Activated B cell treated with CpG ODN at 0.5 μM for 24 hours (primary cell): ENCODE measurements around the gene DEFB132. TPM values are rescaled to one million over a fixed set of nuclear protein-coding genes. Genes with fewer than 3 reads are reported as not detected.

ENCODE experiments used
- ATAC-seq: fragments of 200-7000 bp; cut with Tn5 transposase; one replicate; pipeline ENCODE4 v1.10.0; 2021; ENCODE audit warnings: low read depth, mild to moderate bottlenecking, moderate library complexity
- CTCF ChIA-PET: fragments of 350-600 bp; sonication (Branson Sonifier 250); formaldehyde crosslinking; loops from one replicate; lab custom pipeline; 2021; ENCODE audit warnings: antibody characterized with exemption; lab: Charles Lee
- POLR2A ChIA-PET: fragments of 350-600 bp; sonication (Branson Sonifier 250); formaldehyde crosslinking; loops from one replicate; lab custom pipeline; 2021; ENCODE audit warnings: antibody characterized with exemption; lab: Charles Lee
- DNase-seq: peaks from one replicate; pipeline ENCODE4 v3.0.0; 2022
- H3K27ac Mint-ChIP-seq: one replicate; pipeline ENCODE4 v1.8.0; 2020; ENCODE audit warnings: mixed read lengths
- H3K27me3 Mint-ChIP-seq: one replicate; pipeline ENCODE4 v1.8.0; 2021; ENCODE audit warnings: mixed read lengths
- H3K36me3 Mint-ChIP-seq: one replicate; pipeline ENCODE4 v1.8.0; 2021; ENCODE audit warnings: low read depth, mixed read lengths
- H3K4me1 Mint-ChIP-seq: one replicate; pipeline ENCODE4 v1.8.0; 2021; ENCODE audit warnings: mixed read lengths
- H3K4me3 Mint-ChIP-seq: one replicate; pipeline ENCODE4 v1.8.0; 2020; ENCODE audit warnings: mild to moderate bottlenecking, mixed read lengths
- H3K9me3 Mint-ChIP-seq: one replicate; pipeline ENCODE4 v1.8.0; 2020; ENCODE audit warnings: mixed read lengths
- intact Hi-C: fragments of 100-400 bp; cut with micrococcal nuclease; formaldehyde crosslinking; loops from one replicate; pipeline ENCODE4 v1.15.1; 2024
- total RNA-seq: library from RNA; stranded (reverse); gene quantifications from 2 replicates; pipeline ENCODE4 v1.2.3, GENCODE V29; 2022
- TF ChIP-seq, protein P1 (sequence below): fragments of 200-600 bp; IDR thresholded peaks from one replicate; pipeline ENCODE4 v1.8.0; 2022; ENCODE audit warnings: antibody characterized with exemption, mild to moderate bottlenecking

Gene DEFB132
- total RNA-seq, 1 donor from 2014 or later: not detected

DNA sequence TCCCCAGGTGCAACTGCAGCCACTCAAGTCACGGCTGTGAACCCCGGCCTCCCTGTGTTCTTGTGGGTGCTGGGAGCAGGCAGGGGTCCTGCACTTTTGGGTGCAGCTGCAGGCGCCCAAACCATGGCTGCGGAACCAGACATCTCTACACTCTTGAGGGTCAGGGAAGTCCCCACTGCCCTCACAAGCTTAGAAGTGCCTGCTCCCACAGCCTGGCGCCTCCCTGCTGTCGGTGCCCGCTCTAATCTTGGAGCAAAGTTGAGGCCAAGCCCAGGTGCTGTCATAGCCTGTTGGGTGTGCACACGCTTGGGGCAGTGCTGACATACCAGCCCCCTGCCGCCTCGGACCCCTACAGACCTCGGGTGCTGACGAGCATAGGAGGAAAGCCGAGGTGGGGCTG, 6.2 kb downstream of the DEFB132 start:
- Mint-ChIP-seq H3K9me3 (no peaks in the 10 kb centered on the region), H3K27me3 (peaks cover 2% of the 10 kb centered on the region), H3K4me1 (peaks cover 9% of the 10 kb centered on the region), H3K27ac (no peak overlapping the region), H3K36me3 (no peaks in the 10 kb centered on the region), H3K4me3 (no peak overlapping the region)
- DNase-seq (no peak), ATAC-seq (no peak)
- ChIA-PET POLR2A (interaction anchor here (0.6 kb wide), 1 partner anchor 34 kb away, joined by 3 read pairs; the partner anchor contains the start of gene ZCCHC3), CTCF (interaction anchor here (1.4 kb wide), 1 partner anchor 36 kb away, joined by 3 read pairs; the partner anchor contains the start of gene DEFB129)
- intact Hi-C loops: no loop called here
- TF ChIP-seq, protein P1, sequence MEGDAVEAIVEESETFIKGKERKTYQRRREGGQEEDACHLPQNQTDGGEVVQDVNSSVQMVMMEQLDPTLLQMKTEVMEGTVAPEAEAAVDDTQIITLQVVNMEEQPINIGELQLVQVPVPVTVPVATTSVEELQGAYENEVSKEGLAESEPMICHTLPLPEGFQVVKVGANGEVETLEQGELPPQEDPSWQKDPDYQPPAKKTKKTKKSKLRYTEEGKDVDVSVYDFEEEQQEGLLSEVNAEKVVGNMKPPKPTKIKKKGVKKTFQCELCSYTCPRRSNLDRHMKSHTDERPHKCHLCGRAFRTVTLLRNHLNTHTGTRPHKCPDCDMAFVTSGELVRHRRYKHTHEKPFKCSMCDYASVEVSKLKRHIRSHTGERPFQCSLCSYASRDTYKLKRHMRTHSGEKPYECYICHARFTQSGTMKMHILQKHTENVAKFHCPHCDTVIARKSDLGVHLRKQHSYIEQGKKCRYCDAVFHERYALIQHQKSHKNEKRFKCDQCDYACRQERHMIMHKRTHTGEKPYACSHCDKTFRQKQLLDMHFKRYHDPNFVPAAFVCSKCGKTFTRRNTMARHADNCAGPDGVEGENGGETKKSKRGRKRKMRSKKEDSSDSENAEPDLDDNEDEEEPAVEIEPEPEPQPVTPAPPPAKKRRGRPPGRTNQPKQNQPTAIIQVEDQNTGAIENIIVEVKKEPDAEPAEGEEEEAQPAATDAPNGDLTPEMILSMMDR: no peak

DNA sequence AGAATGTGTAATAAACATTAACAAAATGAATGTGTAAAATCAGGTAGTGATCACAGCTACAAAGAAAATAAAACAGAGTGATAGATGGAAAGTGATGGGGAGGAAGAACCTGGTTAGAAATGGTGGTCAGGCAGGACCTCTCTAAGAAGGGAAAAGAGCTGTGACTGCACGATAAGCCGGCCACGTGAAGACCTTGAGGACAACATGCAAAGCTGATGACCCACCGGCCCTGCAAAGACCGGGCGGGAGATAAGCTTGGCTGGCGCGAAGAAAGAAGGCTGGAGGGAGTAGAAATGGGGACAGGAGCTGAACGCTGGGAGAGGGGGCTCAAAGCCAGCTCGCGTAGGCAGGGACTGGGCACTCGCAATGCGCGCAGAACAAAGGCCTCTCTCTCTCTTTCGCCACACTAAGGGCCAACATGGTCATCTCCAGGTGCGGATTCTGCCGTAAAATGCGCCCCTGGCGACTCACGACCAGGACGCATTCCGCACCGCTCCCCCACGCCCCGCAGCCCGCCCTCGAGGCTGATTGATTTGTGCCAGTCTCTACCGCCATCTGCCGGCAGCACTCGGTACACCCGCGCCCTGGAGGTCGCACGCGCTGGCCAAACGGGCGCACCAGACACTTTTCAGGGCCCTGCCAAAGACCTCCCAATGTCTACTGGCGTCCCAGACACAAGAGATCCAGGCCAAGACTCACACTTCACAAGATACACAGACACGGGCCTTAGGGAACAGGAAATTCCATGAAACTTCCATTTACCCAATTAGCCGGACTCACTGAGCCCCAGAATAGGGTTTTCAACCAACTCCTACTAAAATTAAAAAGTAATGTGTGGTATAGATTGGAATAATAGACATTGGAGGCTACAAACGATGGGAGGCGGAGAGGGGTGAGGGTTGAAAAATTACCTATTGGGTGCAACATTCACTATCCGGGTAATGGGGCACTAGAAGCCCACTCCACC, 9.4 kb downstream of the DEFB132 start:
- DNase-seq (peak; percentile 86), ATAC-seq (peak; percentile 99)
- peaks cover 2% of the 10 kb centered on the region for H3K27me3 Mint-ChIP-seq
- peak overlapping the region; percentile 81 for H3K4me3 Mint-ChIP-seq
- no peak overlapping the region for H3K27ac Mint-ChIP-seq
- TF ChIP-seq, protein P1: peak; percentile 50
- no peaks in the 10 kb centered on the region for H3K36me3 Mint-ChIP-seq
- ChIA-PET CTCF (interaction anchor here (0.7 to 3.1 kb wide), 15 partner anchors 9 to 64 kb away, joined by 3 to 24 read pairs (median 4); partner anchors contain the start of genes DEFB129 and DEFB132), POLR2A (interaction anchor here (0.7 to 1.5 kb wide), 3 partner anchors 29 to 57 kb away, joined by 3 to 5 read pairs (median 3); partner anchors contain the start of gene ZCCHC3)
- H3K9me3 Mint-ChIP-seq: no peaks in the 10 kb centered on the region
- intact Hi-C loops: loop anchor here (1.0 kb wide), 4 partner anchors 23 to 63 kb away; partner anchors contain the start of gene C20orf96
- peaks cover 9% of the 10 kb centered on the region for H3K4me1 Mint-ChIP-seq

DNA sequence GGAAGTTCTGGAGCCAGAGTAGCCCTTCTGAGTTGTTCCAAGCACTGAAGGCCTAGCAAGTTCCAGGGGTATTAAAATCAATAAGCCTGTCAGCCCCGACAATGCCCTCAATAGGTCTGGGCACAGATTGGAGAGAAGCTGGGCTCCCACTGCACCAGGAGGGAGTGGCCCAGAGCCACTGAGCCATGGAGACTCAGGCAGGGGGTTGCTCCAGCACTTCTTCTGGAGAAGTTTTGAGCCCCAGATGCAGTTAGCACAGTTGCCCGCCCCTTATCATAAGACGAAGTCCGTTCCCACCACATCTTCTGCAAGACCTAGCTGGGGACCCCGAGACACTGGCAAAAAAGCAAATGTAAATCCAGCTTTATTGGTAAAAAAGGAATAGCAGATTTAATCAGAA, 13.0 kb downstream of the DEFB132 start:
- Mint-ChIP-seq H3K27me3 (peaks cover 2% of the 10 kb centered on the region), H3K4me3 (no peak overlapping the region), H3K9me3 (no peaks in the 10 kb centered on the region), H3K4me1 (peaks cover 9% of the 10 kb centered on the region), H3K27ac (no peak overlapping the region), H3K36me3 (no peaks in the 10 kb centered on the region)
- intact Hi-C loops: no loop called here
- ATAC-seq: no peak
- TF ChIP-seq, protein P1: no peak
- ChIA-PET CTCF (no interaction called here), POLR2A (no interaction called here)
- no peak for DNase-seq

DNA sequence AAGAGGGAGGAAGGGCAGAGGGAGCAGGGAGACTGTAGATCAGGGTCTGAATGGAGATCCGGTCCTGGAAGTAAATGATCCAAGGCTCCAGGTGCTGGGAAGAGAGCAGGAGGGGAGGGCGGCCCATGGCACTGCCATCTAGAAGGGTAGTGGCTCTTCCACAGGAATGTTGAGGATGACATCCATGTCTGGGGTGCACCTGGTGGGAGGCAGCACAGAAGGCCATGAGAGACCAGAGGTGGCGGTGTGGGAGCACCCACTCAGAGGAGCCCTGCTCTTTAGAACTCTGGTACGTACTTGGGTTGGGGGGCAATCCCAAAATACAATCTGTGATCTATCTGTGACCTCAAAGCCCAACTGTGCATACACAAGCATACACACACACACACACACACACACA, 13.5 kb downstream of the DEFB132 start:
- peaks cover under 1% of the 10 kb centered on the region for H3K36me3 Mint-ChIP-seq
- H3K27ac Mint-ChIP-seq: no peak overlapping the region
- DNase-seq (no peak), ATAC-seq (no peak)
- H3K9me3 Mint-ChIP-seq: no peaks in the 10 kb centered on the region
- TF ChIP-seq, protein P1: no peak
- H3K4me3 Mint-ChIP-seq: no peak overlapping the region
- H3K4me1 Mint-ChIP-seq: peaks cover 9% of the 10 kb centered on the region
- ChIA-PET POLR2A (no interaction called here), CTCF (interaction anchor here (1.1 kb wide), 1 partner anchor 60 kb away, joined by 3 read pairs; no protein-coding TSS in a partner anchor)
- peaks cover 2% of the 10 kb centered on the region for H3K27me3 Mint-ChIP-seq
- intact Hi-C loops: no loop called here

DNA sequence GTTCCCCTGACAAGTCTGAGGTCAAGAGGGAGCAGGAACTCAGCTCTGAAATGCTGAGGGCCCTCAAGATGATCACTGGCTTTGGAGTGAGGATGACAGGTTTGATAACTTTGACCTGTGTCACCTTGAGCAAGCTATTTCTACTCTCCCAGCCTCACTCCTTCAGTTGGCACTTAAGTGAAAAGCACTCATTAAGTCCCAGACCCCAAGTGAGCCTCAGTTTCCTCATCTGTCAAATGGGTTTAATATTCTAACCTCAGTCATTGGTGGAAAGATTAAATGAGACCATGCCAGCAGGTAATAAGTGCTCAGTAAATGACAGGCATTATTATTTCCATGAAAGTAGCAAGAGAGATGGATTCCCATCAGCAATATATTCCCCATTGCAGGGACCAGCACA, 14.0 kb downstream of the DEFB132 start:
- POLR2A ChIA-PET: no interaction called here
- TF ChIP-seq, protein P1: no peak
- Mint-ChIP-seq H3K36me3 (peaks cover 5% of the 10 kb centered on the region), H3K9me3 (no peaks in the 10 kb centered on the region), H3K4me1 (peaks cover 6% of the 10 kb centered on the region), H3K27me3 (peaks cover 2% of the 10 kb centered on the region), H3K27ac (no peak overlapping the region), H3K4me3 (no peak overlapping the region)
- no peak for DNase-seq
- no peak for ATAC-seq
- intact Hi-C loops: no loop called here
- CTCF ChIA-PET: interaction anchor here (1.1 kb wide), 1 partner anchor 59 kb away, joined by 3 read pairs; no protein-coding TSS in a partner anchor
